Liver (tissue), 3 donors: ENCODE results near the gene ZSWIM1.

ENCODE experiments used
- CTCF ChIP-seq: fragments of 150-350 bp; IDR thresholded peaks from 2 replicates; pipeline ENCODE4 v1.5.1; 2017; ENCODE audit warnings: improper control_type of control experiment, low read depth, low read length; ENCODE audit not compliant: missing input control
- EGR1 ChIP-seq, 2 donors: IDR thresholded peaks; 2 replicates each; pipeline ENCODE4 v1.6.1; 2016 to 2018; ENCODE audit warnings: antibody characterized with exemption in 2 of 2, low read depth in 2 of 2
- GABPA ChIP-seq, 2 donors: IDR thresholded peaks in 1 of 2; conservative IDR thresholded peaks in 1 of 2; 2 replicates each; pipeline ENCODE4 v1.6.1; 2016; ENCODE audit warnings: antibody characterized with exemption in 2 of 2, mild to moderate bottlenecking in 1 of 2, moderate library complexity in 1 of 2
- JUND ChIP-seq, 2 donors: IDR thresholded peaks; 2 replicates each; pipeline ENCODE4 v1.6.1; 2016; ENCODE audit warnings: antibody characterized with exemption in 2 of 2
- MAX ChIP-seq: IDR thresholded peaks from 2 replicates; pipeline ENCODE4 v1.6.1; 2016; ENCODE audit warnings: antibody characterized with exemption
- NR2F2 ChIP-seq: IDR thresholded peaks from 2 replicates; pipeline ENCODE4 v1.6.1; 2016; ENCODE audit warnings: antibody characterized with exemption
- TAF1 ChIP-seq: conservative IDR thresholded peaks from 2 replicates; pipeline ENCODE4 v1.6.1; 2016; ENCODE audit warnings: antibody characterized with exemption, mild to moderate bottlenecking
- YY1 ChIP-seq: IDR thresholded peaks from 2 replicates; pipeline ENCODE4 v1.6.1; 2016; ENCODE audit warnings: antibody characterized with exemption, mild to moderate bottlenecking
- ZBTB33 ChIP-seq: IDR thresholded peaks from 2 replicates; pipeline ENCODE4 v1.6.1; 2016; ENCODE audit warnings: antibody characterized with exemption
- TF ChIP-seq, protein P1 (sequence below): IDR thresholded peaks from 2 replicates; pipeline ENCODE4 v1.6.1; 2016; ENCODE audit warnings: antibody characterized with exemption
- TF ChIP-seq, protein P2 (sequence below): IDR thresholded peaks from 2 replicates; pipeline ENCODE4 v1.6.1; 2016; ENCODE audit warnings: antibody characterized with exemption, mild to moderate bottlenecking
- donor health status: healthy.
- donor health status: healthy.

DNA sequence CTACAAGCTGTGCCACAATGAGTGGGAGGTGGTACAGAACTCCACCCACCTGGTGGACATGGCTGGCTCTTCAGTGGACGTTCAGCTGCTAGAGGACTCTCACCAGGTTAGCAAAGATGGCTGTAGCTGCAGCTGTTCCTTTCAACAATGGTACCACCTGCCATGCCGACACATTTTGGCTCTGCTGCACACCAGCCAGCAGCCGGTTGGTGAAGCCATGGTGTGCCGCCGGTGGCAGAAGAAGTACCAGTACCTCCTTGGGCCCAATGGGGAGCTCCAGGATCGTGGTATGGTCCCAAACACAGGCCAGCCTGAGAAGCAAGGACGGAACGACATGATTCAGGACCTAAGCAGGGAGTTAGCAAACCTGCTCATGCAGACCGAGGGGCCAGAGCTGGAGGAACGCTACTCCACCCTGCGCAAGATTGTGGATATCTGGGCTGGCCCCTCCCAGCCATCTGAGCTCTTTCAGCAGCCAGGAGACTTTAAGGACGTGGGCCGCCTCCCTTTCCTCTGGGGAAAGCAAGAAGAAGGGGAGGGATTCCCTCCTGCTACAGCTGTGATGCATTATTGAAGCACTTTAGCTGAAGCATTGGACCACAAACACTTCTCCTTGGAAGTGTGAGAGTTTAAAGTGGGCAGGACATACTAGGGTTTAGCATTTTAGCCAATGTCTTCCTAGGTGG, 2.8 kb upstream of the ZSWIM1 start:
- TF ChIP-seq YY1: no peak
- TF ChIP-seq GABPA (IDR thresholded peaks at IDR 0.05 in 1 of 2, conservative IDR thresholded peaks at IDR 0.05 in 1 of 2): no peak
- TF ChIP-seq, protein P1, sequence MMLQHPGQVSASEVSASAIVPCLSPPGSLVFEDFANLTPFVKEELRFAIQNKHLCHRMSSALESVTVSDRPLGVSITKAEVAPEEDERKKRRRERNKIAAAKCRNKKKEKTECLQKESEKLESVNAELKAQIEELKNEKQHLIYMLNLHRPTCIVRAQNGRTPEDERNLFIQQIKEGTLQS: no peak
- no peak for TF ChIP-seq MAX
- no peak for TF ChIP-seq CTCF
- no peak for TF ChIP-seq NR2F2
- no peak for TF ChIP-seq EGR1 (IDR thresholded peaks at IDR 0.05; ENCODE audit: low read depth in 2 of 2)
- TF ChIP-seq JUND (IDR thresholded peaks at IDR 0.05): no peak
- TF ChIP-seq, protein P2, sequence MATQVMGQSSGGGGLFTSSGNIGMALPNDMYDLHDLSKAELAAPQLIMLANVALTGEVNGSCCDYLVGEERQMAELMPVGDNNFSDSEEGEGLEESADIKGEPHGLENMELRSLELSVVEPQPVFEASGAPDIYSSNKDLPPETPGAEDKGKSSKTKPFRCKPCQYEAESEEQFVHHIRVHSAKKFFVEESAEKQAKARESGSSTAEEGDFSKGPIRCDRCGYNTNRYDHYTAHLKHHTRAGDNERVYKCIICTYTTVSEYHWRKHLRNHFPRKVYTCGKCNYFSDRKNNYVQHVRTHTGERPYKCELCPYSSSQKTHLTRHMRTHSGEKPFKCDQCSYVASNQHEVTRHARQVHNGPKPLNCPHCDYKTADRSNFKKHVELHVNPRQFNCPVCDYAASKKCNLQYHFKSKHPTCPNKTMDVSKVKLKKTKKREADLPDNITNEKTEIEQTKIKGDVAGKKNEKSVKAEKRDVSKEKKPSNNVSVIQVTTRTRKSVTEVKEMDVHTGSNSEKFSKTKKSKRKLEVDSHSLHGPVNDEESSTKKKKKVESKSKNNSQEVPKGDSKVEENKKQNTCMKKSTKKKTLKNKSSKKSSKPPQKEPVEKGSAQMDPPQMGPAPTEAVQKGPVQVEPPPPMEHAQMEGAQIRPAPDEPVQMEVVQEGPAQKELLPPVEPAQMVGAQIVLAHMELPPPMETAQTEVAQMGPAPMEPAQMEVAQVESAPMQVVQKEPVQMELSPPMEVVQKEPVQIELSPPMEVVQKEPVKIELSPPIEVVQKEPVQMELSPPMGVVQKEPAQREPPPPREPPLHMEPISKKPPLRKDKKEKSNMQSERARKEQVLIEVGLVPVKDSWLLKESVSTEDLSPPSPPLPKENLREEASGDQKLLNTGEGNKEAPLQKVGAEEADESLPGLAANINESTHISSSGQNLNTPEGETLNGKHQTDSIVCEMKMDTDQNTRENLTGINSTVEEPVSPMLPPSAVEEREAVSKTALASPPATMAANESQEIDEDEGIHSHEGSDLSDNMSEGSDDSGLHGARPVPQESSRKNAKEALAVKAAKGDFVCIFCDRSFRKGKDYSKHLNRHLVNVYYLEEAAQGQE: no peak
- no peak for TF ChIP-seq TAF1
- TF ChIP-seq ZBTB33: no peak
